Glomerular endothelial cell (primary cell): Measurements from ENCODE around the gene HLX. TPM values are rescaled to one million over a fixed set of nuclear protein-coding genes. Genes with fewer than 3 reads are reported as not detected.

Experiments
- DNase-seq: peaks from one replicate; pipeline ENCODE4 v3.0.0-alpha.2; 2011; ENCODE audit warnings: low read depth, low spot score; ENCODE audit errors: extremely low read depth
- total RNA-seq: library from RNA; depleted of rRNA; stranded (reverse); fragments of >200 nt; gene quantifications from 2 replicates; pipeline ENCODE4 v1.2.3, GENCODE V29; 2015

Gene HLX
- total RNA-seq, 1 donor from 2014 or later = 30.4 TPM

DNA sequence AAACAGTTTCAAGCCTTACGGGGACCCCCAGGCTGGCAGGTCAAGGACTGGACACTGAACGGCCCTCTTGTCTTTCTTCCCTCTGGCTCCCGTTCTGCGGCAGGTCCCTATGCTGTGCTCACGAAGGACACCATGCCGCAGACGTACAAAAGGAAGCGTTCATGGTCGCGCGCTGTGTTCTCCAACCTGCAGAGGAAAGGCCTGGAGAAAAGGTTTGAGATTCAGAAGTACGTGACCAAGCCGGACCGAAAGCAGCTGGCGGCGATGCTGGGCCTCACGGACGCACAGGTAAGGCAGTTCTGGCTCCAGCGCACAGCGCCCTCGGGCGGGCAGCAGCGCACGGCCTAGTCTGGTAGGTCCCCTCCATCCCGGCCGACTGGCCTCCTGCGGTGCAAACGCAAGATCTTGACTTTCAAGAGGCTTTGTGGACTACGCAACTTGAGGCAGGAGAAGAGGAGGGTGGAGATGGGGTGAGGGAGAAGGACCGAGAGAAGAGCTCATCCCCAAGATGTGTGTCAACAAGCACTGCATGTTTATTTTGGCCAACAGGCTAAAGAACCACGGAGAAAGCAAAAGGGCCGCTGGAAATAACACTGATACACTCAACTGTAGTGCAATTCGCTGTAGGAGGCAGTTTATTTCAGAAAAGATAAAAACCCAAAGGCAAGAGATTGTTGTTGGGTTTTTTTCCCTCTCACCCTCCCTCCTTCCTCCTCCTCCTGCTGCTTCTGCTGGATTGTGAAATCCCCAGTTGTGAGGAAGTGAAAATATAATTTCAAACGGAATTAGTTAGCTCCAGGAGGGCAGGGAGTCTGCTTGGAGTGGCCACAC, 3.0 kb downstream of the HLX start:
- no peak for DNase-seq

DNA sequence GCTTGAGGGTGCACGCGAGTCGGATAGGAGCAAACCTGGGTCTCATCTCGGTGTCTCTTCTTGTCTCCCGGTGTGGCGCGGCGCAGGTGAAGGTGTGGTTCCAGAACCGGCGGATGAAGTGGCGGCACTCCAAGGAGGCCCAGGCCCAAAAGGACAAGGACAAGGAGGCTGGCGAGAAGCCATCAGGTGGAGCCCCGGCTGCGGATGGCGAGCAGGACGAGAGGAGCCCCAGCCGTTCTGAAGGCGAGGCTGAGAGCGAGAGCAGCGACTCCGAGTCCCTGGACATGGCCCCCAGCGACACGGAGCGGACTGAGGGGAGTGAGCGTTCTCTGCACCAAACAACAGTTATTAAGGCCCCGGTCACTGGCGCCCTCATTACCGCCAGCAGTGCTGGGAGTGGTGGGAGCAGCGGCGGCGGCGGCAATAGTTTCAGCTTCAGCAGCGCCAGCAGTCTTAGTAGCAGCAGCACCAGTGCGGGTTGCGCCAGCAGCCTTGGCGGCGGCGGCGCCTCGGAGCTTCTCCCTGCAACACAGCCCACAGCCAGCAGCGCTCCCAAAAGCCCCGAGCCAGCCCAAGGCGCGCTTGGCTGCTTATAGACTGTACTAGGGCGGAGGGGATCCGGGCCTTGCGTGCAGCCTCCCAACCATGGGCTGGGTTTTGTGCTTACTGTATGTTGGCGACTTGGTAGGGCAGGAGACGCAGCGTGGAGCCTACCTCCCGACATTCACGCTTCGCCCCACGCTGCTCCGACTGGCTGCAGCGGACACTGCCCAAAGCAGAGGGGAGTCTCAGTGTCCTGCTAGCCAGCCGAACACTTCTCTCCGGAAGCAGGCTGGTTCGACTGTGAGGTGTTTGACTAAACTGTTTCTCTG, 5.1 kb downstream of the HLX start:
- no peak for DNase-seq

DNA sequence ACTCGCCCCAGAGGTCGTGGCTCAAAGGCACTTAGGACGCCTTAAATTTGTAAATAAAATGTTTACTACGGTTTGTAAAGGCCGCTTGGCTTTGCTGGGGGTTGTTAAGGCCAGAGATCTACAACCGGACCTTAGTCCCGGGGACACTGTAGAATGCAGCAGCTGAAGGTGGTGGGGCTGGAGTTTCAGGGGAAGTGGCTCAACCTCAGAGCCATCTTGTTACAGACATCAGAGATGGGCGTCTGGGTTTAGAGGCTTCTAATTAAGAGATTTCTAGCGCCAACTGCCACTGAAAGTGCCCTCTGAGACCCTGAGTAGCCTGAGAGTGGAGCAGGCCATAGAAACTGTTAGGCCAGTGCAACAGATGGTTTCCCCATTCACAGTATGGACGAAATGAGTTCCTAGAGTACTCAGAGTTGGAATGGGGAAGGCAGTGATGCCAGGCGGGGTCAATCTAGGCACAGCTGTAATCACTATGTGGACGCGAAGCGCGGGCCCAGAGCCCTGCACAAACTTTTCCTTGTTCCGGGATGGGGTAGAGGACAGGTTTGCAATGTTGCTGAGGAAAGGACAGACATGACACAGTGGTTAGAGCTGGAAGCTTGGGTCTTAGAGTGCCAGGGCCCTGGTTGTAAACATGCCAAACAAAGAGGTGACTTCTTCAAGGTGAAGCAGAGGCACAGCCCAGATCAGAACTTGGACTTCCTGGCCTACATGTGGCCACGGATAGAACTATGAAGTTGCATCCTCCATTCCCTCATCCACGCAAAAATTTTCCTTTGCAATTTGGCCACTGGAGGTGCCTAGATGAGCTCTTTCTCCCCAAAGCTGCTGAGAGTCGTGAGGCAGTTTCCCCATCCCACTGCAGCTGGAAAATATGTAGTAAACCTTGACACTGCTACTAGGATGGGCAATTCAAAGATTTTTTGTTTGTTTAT, 6.0 kb downstream of the HLX start:
- no peak for DNase-seq

DNA sequence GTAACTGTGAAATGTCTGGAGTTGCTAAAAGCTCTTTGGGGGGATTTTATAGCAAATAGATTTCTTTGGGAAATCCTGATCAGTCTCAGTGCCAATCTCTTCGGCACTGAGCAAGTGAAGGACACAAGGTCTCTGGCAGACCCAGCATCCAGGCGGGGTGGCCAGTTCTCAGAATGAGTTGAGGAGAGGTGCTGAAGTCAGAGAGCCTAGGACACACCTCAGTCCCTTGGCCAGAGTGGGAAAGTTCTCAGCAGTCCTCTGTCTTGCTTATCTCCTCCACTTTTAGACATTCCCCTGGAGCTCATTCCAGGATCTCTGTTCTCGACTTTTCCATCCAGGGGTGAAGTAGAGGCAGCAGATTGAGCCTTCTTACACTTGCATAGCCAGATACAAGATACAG, 6.7 kb downstream of the HLX start:
- DNase-seq = no peak

DNA sequence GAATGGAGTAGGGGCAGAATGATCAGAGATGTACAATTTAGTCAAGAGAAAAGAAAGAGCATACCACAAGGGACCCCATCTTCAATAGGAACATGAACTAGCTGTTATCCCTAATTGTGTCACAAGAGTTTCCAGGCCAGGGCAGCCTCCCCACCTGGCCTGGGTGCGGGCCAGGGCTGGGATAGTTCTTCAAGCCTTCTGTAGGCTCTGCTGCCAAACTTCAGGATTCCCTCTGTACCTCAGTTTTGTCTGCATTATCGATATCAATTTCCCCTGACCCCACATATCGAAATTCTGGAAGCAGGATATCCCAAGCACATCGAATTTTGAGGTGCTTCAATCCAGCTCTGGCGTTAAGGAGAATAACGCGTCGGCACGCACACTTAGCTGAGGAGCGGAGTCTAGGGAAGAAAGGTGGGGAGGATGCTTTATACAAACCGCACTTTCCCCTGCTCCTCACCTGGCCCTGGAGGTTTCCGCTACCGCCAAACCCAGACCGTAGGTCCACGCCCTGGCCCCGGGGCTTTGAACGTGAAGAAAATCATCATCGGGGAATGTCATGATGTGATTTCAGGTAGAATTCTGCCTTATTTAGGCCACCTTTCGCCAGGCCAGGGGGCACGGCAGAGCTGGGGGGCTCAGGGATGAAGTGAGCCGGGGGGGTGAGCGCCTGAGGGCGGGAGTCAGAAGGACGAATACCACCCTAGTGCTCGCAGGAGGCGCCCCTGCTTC, 7.4 kb downstream of the HLX start:
- no peak for DNase-seq

DNA sequence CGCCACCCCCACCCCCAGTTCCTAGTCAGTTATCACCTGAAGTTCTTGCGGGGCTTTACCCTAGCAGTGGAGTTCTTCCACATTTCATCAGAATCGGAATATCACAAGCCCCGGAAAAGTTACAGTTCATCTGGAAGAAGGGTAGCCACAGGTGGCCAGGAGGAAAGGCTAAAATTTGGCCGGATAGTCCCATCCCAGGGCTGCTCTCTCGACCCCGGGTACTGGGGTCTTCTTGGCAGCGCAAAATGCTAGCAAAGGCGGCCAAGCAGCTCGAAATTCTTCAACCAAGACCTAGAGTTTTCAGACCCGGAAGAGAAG, 7.9 kb downstream of the HLX start:
- DNase-seq = no peak

DNA sequence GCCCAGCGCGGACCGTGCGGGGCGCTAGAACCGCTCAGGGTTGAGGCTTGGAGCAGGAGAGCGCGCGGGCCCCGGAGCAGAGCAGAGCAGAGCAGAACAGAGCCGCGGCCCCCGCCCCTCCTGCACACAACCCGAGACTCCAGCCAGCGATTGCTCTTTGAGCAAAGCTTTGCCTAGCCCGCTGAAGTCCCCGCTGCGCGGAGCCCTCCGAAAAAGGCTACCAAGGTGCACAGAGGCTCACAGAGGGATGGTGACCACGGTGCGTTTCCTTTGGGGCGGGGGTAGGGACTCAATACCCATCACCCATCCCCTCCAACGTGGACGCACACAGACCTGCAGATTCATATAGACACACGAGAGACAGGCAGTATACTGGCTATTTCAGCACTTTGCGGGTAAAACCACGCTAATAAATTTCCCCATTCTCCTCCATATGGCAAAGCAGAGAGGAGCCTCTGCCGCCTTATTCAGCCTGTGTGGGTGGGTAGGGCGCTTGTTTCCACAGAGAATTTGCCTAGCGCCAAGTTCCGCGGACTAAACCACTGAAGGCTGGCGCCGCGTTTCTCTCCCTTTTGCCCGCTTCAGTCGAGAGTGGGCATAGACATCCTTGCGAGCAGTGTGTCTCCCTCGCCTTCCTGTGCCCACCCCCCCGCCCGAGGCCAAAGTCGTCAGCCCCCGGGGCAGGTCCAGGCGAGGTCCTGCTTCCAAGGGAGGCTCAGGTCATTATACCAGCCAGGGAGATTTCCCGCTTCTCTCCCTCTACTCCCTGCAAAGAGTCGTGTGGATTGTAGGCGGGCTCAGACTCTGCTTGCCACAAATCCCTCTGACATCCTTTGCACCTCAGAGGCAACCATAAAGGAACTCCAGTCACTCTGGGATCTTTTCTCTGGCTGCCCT, 8.5 kb downstream of the HLX start:
- no peak for DNase-seq

DNA sequence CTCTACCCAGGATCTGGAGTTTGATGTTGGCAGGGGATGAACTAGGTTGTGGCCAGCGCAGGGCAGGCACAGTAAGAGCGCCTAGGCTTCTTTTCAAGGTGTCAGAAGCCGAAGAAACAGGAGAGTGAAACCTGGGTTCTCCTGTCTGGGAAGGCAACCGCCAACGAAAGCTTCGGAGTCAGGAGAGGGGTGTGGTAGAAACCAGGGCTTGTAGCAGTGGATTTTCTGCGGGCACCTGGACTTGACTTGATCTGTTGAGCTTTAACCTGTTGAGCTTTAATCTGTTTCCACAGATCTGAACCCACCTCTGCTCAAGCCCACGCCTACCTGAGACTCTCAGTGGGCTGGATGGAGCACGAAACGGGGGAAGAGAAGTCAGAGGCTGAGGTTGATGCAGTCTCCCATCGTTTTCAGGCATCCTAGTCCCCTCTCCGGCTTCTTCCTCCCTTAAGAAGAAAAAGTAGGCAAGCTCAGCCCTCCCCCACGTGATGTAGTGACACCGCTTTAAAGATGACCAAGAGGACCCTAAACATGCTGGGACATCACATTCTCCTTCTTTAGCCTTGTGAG, 9.3 kb downstream of the HLX start:
- no peak for DNase-seq

DNA sequence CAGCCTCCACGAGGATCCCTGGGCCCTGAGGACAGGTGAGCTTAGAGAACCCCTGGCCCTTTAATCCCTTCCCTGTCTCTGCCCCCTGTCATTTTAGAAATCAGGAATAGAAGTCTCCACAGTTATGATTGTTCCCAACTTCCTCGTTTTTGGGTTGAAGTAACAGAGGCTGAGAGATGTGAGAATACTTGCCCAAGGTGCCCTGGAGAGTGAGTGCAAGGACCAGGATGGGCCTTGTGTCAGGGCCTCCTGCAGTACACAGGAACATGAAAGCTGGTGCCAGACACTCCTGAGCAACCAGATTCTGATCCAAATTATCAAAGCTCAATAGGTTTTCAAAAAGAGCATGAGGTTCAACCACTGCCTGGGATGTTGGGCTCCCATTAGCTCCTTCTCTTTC, 10.1 kb downstream of the HLX start:
- DNase-seq = no peak

DNA sequence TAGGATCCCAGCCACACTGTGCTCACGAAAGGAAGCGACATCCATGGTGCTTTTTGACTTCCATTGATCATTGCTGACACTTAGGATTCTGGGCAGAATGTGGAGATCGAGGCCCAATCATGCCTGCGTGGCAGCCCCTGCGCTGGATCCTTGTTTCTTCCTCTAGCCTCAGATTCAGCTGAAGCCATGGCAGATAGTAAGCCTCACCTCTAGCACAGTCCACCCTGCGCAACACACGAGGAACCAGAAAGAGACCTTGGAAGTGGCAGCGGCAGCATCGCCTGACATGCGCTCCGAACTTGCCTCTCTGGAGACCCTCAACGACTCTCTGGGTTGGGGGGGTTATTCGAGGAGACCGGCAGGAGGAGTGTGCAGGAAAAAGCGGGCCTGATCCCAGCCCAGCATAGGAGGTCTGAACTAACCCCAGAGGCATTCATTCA, 10.6 kb downstream of the HLX start:
- DNase-seq = no peak

DNA sequence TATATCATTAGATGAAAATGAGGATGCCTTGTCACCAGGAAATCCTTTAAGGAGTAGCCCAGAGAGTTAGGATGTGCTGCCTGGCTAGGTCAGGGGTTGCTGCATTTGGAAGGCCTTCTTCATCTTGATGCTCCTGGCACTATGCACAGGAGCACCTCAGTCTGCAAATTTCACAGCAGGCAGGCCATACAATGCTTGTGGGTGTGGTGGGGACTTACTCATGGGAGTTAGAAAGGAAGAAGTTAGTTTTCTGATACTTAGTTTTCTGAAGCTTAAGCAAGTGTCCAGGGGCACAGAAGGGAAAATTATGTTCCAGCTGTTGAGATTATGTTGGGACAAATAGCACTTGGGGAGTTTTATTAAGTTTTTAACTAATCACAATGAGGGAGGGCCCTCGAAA, 11.4 kb downstream of the HLX start:
- DNase-seq = no peak

DNA sequence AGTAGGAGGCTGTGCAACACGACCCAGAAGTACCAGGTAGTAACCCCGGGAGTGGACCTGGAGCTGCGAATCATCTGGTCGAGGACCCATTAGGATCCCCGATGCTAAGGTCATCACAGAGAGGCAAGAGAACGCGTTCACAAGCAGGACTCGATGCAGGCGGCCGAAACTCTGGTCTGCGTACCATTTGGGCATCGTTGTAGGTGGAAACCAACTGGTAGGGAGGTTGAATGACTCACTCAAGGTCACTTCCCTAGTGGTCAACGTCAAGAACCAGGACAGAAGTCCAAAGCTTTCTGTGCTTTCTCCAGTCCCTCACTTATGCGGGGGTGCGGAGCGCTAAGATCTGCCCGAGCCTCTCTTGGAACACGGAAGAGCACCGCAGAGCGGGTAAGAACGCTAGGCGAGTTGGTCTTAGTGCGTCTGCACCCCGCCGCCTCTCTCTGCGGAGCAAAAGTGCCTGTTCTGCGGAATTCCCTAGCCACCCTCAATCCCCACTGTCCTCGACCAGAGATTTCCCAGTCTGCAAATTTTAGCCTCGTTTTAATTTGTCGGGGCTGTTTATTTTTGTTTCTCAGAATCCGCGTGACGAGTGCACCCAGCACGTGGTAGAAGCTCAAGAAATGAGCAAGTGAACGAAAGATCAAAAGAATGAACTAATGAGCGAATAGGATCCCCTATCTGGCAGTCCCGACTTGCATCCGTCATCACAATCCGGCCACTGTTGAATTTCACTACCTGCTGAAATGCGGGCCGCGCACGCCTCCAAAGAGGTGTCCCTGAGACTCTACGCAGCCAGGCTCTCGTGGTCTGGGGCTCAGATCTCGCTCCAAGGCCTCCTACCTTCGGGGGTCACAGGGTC, 12.2 kb downstream of the HLX start:
- no peak for DNase-seq

DNA sequence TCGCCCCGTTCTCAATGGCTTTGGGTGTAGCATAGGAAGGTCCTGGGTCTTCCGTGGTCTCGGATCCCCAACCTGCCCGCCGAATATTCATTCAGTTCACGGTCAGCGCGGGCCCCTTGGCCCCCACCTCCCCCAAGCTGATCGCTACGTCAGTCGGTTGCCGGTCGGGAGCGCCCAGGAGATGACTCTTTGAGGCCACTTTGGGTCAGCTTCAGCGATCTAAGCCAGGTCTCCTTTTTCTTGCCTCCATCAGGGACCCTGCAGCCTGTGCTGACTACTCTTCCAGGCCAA, 12.8 kb downstream of the HLX start:
- no peak for DNase-seq

DNA sequence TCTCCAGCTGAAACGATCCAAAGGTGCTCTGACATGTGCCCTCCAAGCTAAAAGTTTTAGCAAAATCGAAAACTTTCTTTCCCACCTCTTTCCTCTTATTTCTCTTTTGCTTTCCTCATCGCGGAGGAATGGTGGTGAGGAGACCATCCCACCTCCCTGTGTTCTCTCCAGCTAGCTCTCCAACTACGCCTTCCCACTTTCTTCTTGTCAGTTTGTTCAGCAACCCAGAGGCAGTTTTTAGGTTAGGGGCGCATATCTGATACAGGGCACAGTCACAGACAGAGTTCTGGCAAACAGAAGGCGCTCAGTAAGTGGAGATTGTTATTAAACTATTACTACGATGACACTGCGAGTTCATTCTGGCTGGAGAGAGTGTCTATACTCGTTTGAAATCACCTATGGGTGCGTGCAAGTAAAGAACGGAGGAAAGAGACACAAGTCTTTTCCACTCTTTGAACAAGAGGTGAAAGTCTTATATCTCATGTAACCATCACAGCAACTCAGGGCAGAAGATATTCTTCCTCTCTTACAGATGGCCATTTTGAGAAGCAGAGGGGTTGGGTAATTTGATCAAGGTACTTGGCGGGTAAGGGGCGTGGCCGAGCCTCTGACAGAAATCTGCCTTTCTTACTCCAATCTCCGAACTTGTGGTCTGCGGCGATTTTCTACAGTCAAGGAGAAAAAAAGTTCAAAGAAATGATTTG, 13.9 kb downstream of the HLX start:
- no peak for DNase-seq

DNA sequence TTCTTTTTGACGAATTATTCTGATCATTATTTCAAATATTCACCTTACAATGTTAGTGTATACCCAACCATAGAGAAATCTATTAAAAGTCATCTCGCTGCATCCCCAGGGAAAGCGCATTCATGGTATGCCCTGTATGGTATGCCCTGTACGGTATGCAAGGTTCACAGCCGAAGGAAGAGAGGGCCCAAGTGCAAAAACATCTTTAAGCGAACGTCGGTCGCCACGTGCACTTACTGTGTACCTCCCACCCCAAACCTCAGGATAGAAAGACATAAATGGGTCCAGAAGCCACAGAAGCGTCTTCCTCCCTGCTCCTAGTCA, 14.4 kb downstream of the HLX start:
- DNase-seq = no peak

DNA sequence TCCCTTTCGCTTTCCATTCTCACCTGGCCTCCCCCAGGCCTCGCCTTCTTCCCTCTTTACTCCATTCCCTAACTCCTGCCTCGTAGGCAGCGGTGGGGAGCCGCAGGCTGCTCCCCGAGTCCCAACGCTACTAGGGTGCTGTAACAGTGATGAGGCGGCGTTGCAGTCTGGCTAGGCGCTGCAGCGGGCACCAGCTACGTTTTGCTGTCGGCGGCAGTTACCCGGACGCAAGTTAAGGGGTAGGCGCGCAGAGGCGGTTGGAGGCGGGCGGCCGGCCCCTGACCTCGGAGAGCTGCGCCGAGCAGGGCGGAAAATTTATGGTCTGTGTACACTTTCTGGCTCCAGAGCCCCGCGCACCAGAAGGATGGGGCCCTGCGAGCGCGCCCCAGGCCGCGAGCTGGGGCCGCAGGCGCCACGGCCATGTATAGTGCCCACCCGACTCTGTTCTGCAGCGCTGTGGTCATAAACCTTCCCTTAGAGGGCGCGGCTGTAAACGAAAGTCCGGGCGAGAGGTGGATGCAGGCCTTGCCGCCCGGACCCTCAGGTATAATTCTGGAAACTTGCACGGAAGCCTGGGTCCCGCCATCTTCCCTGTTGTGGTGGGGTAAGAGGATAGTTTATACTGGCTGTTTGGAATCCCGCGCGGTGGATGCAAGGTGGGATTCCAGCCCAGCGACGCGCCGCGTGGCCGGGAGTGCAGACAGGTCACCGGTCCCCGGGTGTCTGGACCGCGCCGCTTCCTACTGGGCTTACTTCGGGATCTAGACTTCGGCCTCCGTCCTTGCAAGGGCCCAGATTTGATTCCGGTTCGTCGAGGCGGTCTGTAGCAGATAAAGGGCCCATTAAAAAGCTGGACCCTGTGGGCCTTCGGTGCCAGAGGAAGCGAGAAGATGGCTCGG, 15.0 kb downstream of the HLX start:
- DNase-seq = no peak

DNA sequence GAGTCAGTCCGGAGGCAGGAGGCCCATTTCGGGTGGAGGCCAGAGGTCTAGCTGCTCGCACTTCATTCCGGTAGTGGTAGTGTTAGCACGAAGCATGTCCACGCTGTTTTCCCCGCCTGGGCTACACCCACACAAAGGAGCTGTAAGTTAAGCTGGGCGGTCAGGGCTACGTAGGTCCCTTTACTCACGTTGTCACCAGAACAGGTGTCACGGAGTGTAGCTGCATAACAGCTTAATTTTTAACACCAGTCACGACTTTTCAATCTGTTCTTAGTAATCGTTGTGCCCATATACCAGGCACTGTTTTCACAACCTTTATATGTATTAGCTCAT, 15.6 kb downstream of the HLX start:
- DNase-seq = no peak
